ENCODE results near the gene AZIN2.
"Not testable (repeated sequence)": the region's sequence is repeated elsewhere in the genome, so short reads cannot be mapped to it uniquely, and the experiment has no call there.

AZIN2 gene

GRCh38 chr1:33060579-33061083 is 20.3 kb upstream of the AZIN2 start:
- no peak for DNase-seq

- DNase-seq, result no peak
These were observed 19.1 kb upstream of the AZIN2 start for GRCh38 chr1:33061834-33062233.

- DNase-seq, result not testable (repeated sequence)
These were observed 16.7 kb upstream of the AZIN2 start for GRCh38 chr1:33064284-33064683.

GRCh38 chr1:33065301-33065700 is 15.7 kb upstream of the AZIN2 start:
- DNase-seq, result no peak

- not testable (repeated sequence) for DNase-seq
These were observed 14.5 kb upstream of the AZIN2 start for GRCh38 chr1:33066477-33066876.

- not testable (repeated sequence) for DNase-seq
These were observed 12.8 kb upstream of the AZIN2 start for GRCh38 chr1:33068108-33068507.

- DNase-seq, result no peak
These were observed 10.3 kb upstream of the AZIN2 start for GRCh38 chr1:33070628-33071027.

GRCh38 chr1:33072707-33073106 is 8.2 kb upstream of the AZIN2 start:
- DNase-seq, result no peak

GRCh38 chr1:33074193-33074945 is 6.6 kb upstream of the AZIN2 start:
- no peak for DNase-seq

GRCh38 chr1:33078030-33078591 is 2.8 kb upstream of the AZIN2 start:
- DNase-seq, result no peak

GRCh38 chr1:33080373-33080772 is 580 bp upstream of the AZIN2 start:
- DNase-seq, result no peak

GRCh38 chr1:33081554-33082305 is 777 bp downstream of the AZIN2 start:
- no peak for DNase-seq

- DNase-seq, result no peak
These were observed 1.7 kb downstream of the AZIN2 start for GRCh38 chr1:33082575-33083108.

GRCh38 chr1:33085332-33085731 is 4.4 kb downstream of the AZIN2 start:
- no peak for DNase-seq

GRCh38 chr1:33086384-33086850 is 5.5 kb downstream of the AZIN2 start:
- DNase-seq, result no peak

GRCh38 chr1:33087677-33088076 is 6.7 kb downstream of the AZIN2 start:
- no peak for DNase-seq

GRCh38 chr1:33088119-33088906 is 7.4 kb downstream of the AZIN2 start:
- DNase-seq, result no peak

GRCh38 chr1:33089457-33089856 is 8.5 kb downstream of the AZIN2 start:
- DNase-seq, result no peak

GRCh38 chr1:33092438-33092837 is 11.5 kb downstream of the AZIN2 start:
- no peak for DNase-seq

GRCh38 chr1:33093004-33093403 is 12.1 kb downstream of the AZIN2 start:
- DNase-seq, result no peak

- DNase-seq, result no peak
These were observed 13.5 kb downstream of the AZIN2 start for GRCh38 chr1:33094486-33094885.

GRCh38 chr1:33094971-33095604 is 14.1 kb downstream of the AZIN2 start:
- DNase-seq, result no peak
